HG03066 (cell line): ENCODE measurements around the gene TES.

Experiments used
- ATAC-seq: cut with Tn5 transposase; IDR thresholded peaks from one replicate; pipeline ENCODE4 v1.9.1; 2021; ENCODE audit warnings: low read depth; ENCODE audit not compliant: unreplicated experiment

TES gene

GRCh38 chr7:116219288-116219687 lies 8.9 kb downstream of the TES start:
- ATAC-seq: no peak

GRCh38 chr7:116219834-116220233 lies 9.5 kb downstream of the TES start:
- no peak for ATAC-seq

- no peak for ATAC-seq
Measured at GRCh38 chr7:116222501-116222900, 12.2 kb downstream of the TES start.

GRCh38 chr7:116223588-116223987 lies 13.2 kb downstream of the TES start:
- no peak for ATAC-seq

GRCh38 chr7:116224492-116225098 lies 14.3 kb downstream of the TES start:
- peak; percentile 43 for ATAC-seq

GRCh38 chr7:116225860-116226259 lies 15.5 kb downstream of the TES start:
- no peak for ATAC-seq

- no peak for ATAC-seq
Measured at GRCh38 chr7:116226664-116227063, 16.3 kb downstream of the TES start.

GRCh38 chr7:116227678-116228239 lies 17.4 kb downstream of the TES start:
- no peak for ATAC-seq

GRCh38 chr7:116228241-116228640 lies 17.9 kb downstream of the TES start:
- no peak for ATAC-seq

GRCh38 chr7:116229366-116229765 lies 19.0 kb downstream of the TES start:
- peak; percentile 57 for ATAC-seq

GRCh38 chr7:116230191-116231005 lies 20.1 kb downstream of the TES start:
- ATAC-seq: no peak

GRCh38 chr7:116231543-116231942 lies 21.2 kb downstream of the TES start:
- ATAC-seq: no peak

- no peak for ATAC-seq
Measured at GRCh38 chr7:116231949-116232348, 21.6 kb downstream of the TES start.

- no peak for ATAC-seq
Measured at GRCh38 chr7:116232350-116232749, 22.0 kb downstream of the TES start.

- no peak for ATAC-seq
Measured at GRCh38 chr7:116232920-116233319, 22.6 kb downstream of the TES start.

- ATAC-seq: no peak
Measured at GRCh38 chr7:116234517-116235200, 24.3 kb downstream of the TES start.

GRCh38 chr7:116235380-116235779 lies 25.0 kb downstream of the TES start:
- no peak for ATAC-seq

- no peak for ATAC-seq
Measured at GRCh38 chr7:116236020-116236630, 25.8 kb downstream of the TES start.

GRCh38 chr7:116239020-116239419 lies 28.7 kb downstream of the TES start:
- ATAC-seq: no peak

GRCh38 chr7:116239434-116239833 lies 29.1 kb downstream of the TES start:
- ATAC-seq: no peak
